ENCODE results near the gene PEX5L. TPM values are rescaled to one million over a fixed set of nuclear protein-coding genes. Genes with fewer than 3 reads are reported as not detected.
"Not testable (repeated sequence)": the region's sequence is repeated elsewhere in the genome, so short reads cannot be mapped to it uniquely, and the experiment has no call there.

PEX5L gene
- total RNA-seq, 1 donor from 2014 or later, result 0.67 TPM

- H3K4me3 Mint-ChIP-seq, result no peak overlapping the region
- intact Hi-C loops (cut with micrococcal nuclease), result no loop called here
- H3K27ac Mint-ChIP-seq, result no peak overlapping the region
Observed at GRCh38 chr3:179801263-179801662, 235.5 kb downstream of the PEX5L start.

GRCh38 chr3:179797192-179797591 is 239.5 kb downstream of the PEX5L start:
- Mint-ChIP-seq H3K4me3 (no peak overlapping the region), H3K27ac (no peak overlapping the region), H3K36me3 (ENCODE audit: low read depth) (no peaks in the 10 kb centered on the region), H3K27me3 (ENCODE audit: insufficient read depth) (peaks cover 4% of the 10 kb centered on the region), H3K4me1 (ENCODE audit: low read depth) (no peaks in the 10 kb centered on the region), H3K9me3 (no peaks in the 10 kb centered on the region)
- intact Hi-C loops (cut with micrococcal nuclease), result no loop called here
- DNase-seq (ENCODE audit: low spot score), result no peak

More at GRCh38 chr3:179801263-179801662, 235.5 kb downstream of the PEX5L start:
- Mint-ChIP-seq H3K27me3 (ENCODE audit: insufficient read depth) (peaks cover 11% of the 10 kb centered on the region), H3K36me3 (ENCODE audit: low read depth) (no peaks in the 10 kb centered on the region), H3K9me3 (no peaks in the 10 kb centered on the region), H3K4me1 (ENCODE audit: low read depth) (no peaks in the 10 kb centered on the region)
- DNase-seq (ENCODE audit: low spot score), result no peak

- Mint-ChIP-seq H3K4me3 (no peak overlapping the region), H3K36me3 (ENCODE audit: low read depth) (no peaks in the 10 kb centered on the region)
Observed at GRCh38 chr3:179796421-179796820, 240.3 kb downstream of the PEX5L start.

GRCh38 chr3:179794355-179794754 is 242.4 kb downstream of the PEX5L start:
- peaks cover 4% of the 10 kb centered on the region for H3K27me3 Mint-ChIP-seq (ENCODE audit: insufficient read depth)
- no peaks in the 10 kb centered on the region for H3K9me3 Mint-ChIP-seq
- H3K4me1 Mint-ChIP-seq (ENCODE audit: low read depth), result no peaks in the 10 kb centered on the region
- intact Hi-C loops (cut with micrococcal nuclease), result no loop called here
- no peak overlapping the region for H3K4me3 Mint-ChIP-seq
- no peaks in the 10 kb centered on the region for H3K36me3 Mint-ChIP-seq (ENCODE audit: low read depth)
- no peak for DNase-seq (ENCODE audit: low spot score)
- no peak overlapping the region for H3K27ac Mint-ChIP-seq

More at GRCh38 chr3:179796421-179796820, 240.3 kb downstream of the PEX5L start:
- Mint-ChIP-seq H3K4me1 (ENCODE audit: low read depth) (no peaks in the 10 kb centered on the region), H3K9me3 (no peaks in the 10 kb centered on the region), H3K27me3 (ENCODE audit: insufficient read depth) (peaks cover 4% of the 10 kb centered on the region), H3K27ac (no peak overlapping the region)
- intact Hi-C loops (cut with micrococcal nuclease), result no loop called here
- no peak for DNase-seq (ENCODE audit: low spot score)

- Mint-ChIP-seq H3K36me3 (ENCODE audit: low read depth) (no peaks in the 10 kb centered on the region), H3K4me1 (ENCODE audit: low read depth) (no peaks in the 10 kb centered on the region), H3K27ac (no peak overlapping the region), H3K4me3 (no peak overlapping the region), H3K27me3 (ENCODE audit: insufficient read depth) (peaks cover 4% of the 10 kb centered on the region), H3K9me3 (no peaks in the 10 kb centered on the region)
- DNase-seq (ENCODE audit: low spot score), result no peak
- intact Hi-C loops (cut with micrococcal nuclease), result no loop called here
Observed at GRCh38 chr3:179791793-179792192, 244.9 kb downstream of the PEX5L start.

GRCh38 chr3:179788996-179789395 is 247.7 kb downstream of the PEX5L start:
- intact Hi-C loops (cut with micrococcal nuclease), result no loop called here
- no peak for DNase-seq (ENCODE audit: low spot score)
- no peaks in the 10 kb centered on the region for H3K9me3 Mint-ChIP-seq
- H3K36me3 Mint-ChIP-seq (ENCODE audit: low read depth), result no peaks in the 10 kb centered on the region
- peaks cover 4% of the 10 kb centered on the region for H3K27me3 Mint-ChIP-seq (ENCODE audit: insufficient read depth)
- H3K27ac Mint-ChIP-seq, result no peak overlapping the region
- H3K4me3 Mint-ChIP-seq, result no peak overlapping the region
- H3K4me1 Mint-ChIP-seq (ENCODE audit: low read depth), result no peaks in the 10 kb centered on the region

- H3K4me1 Mint-ChIP-seq (ENCODE audit: low read depth); H3K36me3 Mint-ChIP-seq (ENCODE audit: low read depth); H3K27me3 Mint-ChIP-seq (ENCODE audit: insufficient read depth); H3K27ac Mint-ChIP-seq; intact Hi-C loops (cut with micrococcal nuclease); DNase-seq (ENCODE audit: low spot score); H3K4me3 Mint-ChIP-seq; H3K9me3 Mint-ChIP-seq: not testable (repeated sequence)
Observed at GRCh38 chr3:179782841-179783240, 253.9 kb downstream of the PEX5L start.

GRCh38 chr3:179775416-179776122 is 261.2 kb downstream of the PEX5L start:
- Mint-ChIP-seq H3K36me3 (ENCODE audit: low read depth) (no peaks in the 10 kb centered on the region), H3K27me3 (ENCODE audit: insufficient read depth) (no peaks in the 10 kb centered on the region), H3K4me1 (ENCODE audit: low read depth) (no peaks in the 10 kb centered on the region), H3K9me3 (no peaks in the 10 kb centered on the region), H3K27ac (no peak overlapping the region), H3K4me3 (no peak overlapping the region)
- no peak for DNase-seq (ENCODE audit: low spot score)
- intact Hi-C loops (cut with micrococcal nuclease), result no loop called here

- H3K4me3 Mint-ChIP-seq, result no peak overlapping the region
Observed at GRCh38 chr3:179772297-179772696, 264.4 kb downstream of the PEX5L start.

GRCh38 chr3:179771797-179772196 is 264.9 kb downstream of the PEX5L start:
- H3K27ac Mint-ChIP-seq, result no peak overlapping the region
- H3K4me1 Mint-ChIP-seq (ENCODE audit: low read depth), result no peaks in the 10 kb centered on the region
- no peaks in the 10 kb centered on the region for H3K9me3 Mint-ChIP-seq
- no peak overlapping the region for H3K4me3 Mint-ChIP-seq
- no peak for DNase-seq (ENCODE audit: low spot score)
- no peaks in the 10 kb centered on the region for H3K27me3 Mint-ChIP-seq (ENCODE audit: insufficient read depth)
- peaks cover 3% of the 10 kb centered on the region for H3K36me3 Mint-ChIP-seq (ENCODE audit: low read depth)
- intact Hi-C loops (cut with micrococcal nuclease), result no loop called here

More at GRCh38 chr3:179772297-179772696, 264.4 kb downstream of the PEX5L start:
- intact Hi-C loops (cut with micrococcal nuclease), result no loop called here
- Mint-ChIP-seq H3K9me3 (no peaks in the 10 kb centered on the region), H3K27ac (no peak overlapping the region), H3K4me1 (ENCODE audit: low read depth) (no peaks in the 10 kb centered on the region), H3K36me3 (ENCODE audit: low read depth) (no peaks in the 10 kb centered on the region), H3K27me3 (ENCODE audit: insufficient read depth) (no peaks in the 10 kb centered on the region)
- no peak for DNase-seq (ENCODE audit: low spot score)

- Mint-ChIP-seq H3K4me1 (ENCODE audit: low read depth) (no peaks in the 10 kb centered on the region), H3K9me3 (no peaks in the 10 kb centered on the region), H3K4me3 (no peak overlapping the region), H3K27me3 (ENCODE audit: insufficient read depth) (no peaks in the 10 kb centered on the region), H3K36me3 (ENCODE audit: low read depth) (peaks cover 3% of the 10 kb centered on the region), H3K27ac (peak overlapping the region; percentile 65)
- intact Hi-C loops (cut with micrococcal nuclease), result no loop called here
- no peak for DNase-seq (ENCODE audit: low spot score)
Observed at GRCh38 chr3:179769411-179770247, 267.1 kb downstream of the PEX5L start.

GRCh38 chr3:179768080-179768479 is 268.7 kb downstream of the PEX5L start:
- DNase-seq (ENCODE audit: low spot score), result no peak
- Mint-ChIP-seq H3K9me3 (no peaks in the 10 kb centered on the region), H3K4me3 (no peak overlapping the region), H3K27me3 (ENCODE audit: insufficient read depth) (no peaks in the 10 kb centered on the region), H3K4me1 (ENCODE audit: low read depth) (no peaks in the 10 kb centered on the region), H3K36me3 (ENCODE audit: low read depth) (peaks cover 3% of the 10 kb centered on the region), H3K27ac (no peak overlapping the region)
- intact Hi-C loops (cut with micrococcal nuclease), result no loop called here

GRCh38 chr3:179766416-179767133 is 270.2 kb downstream of the PEX5L start:
- H3K4me3 Mint-ChIP-seq, result no peak overlapping the region
- no peak for DNase-seq (ENCODE audit: low spot score)
- H3K36me3 Mint-ChIP-seq (ENCODE audit: low read depth), result peaks cover 4% of the 10 kb centered on the region
- H3K27ac Mint-ChIP-seq, result no peak overlapping the region
- no peaks in the 10 kb centered on the region for H3K27me3 Mint-ChIP-seq (ENCODE audit: insufficient read depth)
- no peaks in the 10 kb centered on the region for H3K4me1 Mint-ChIP-seq (ENCODE audit: low read depth)
- intact Hi-C loops (cut with micrococcal nuclease), result no loop called here
- H3K9me3 Mint-ChIP-seq, result no peaks in the 10 kb centered on the region

All from activated T-helper 1 cell treated with anti-CD3 and anti-CD28 coated beads, Interleukin-12 subunit alpha, Interleukin-12 subunit beta, Interleukin-2, Interleukin-4 antibody, amounts not matched to agents 30 ng/mL and 10 ng/mL and 1 ng/mL, durations not matched to agents 14 hours and 24 hours and 36 hours (primary cell).